Peyer's patch (tissue), 4 donors: ENCODE results near the gene C2CD4D. TPM values are rescaled to one million over a fixed set of nuclear protein-coding genes. Genes with fewer than 3 reads are reported as not detected.
A peak's percentile ranks its signal among the peaks of the same experiment; 100 is the strongest.

ENCODE experiments used
- DNase-seq, 3 donors: peaks; one replicate each; pipeline ENCODE4 v3.0.0-alpha.2; 2017 to 2019
- H3K27ac ChIP-seq, 4 donors: fragments of 200-600 bp; sonication (generic); one replicate each; pipeline ENCODE4 v1.5.1; 2016 to 2019
- H3K27me3 ChIP-seq, 2 donors: fragments of 200-600 bp; sonication (generic); one replicate each; pipeline ENCODE4 v1.5.1; 2019
- H3K36me3 ChIP-seq, 3 donors: fragments of 200-600 bp; sonication (generic); one replicate each; pipeline ENCODE4 v1.5.1; 2016 to 2019
- H3K4me1 ChIP-seq, 4 donors: fragments of 200-600 bp; sonication (generic); one replicate each; pipeline ENCODE4 v1.5.1; 2016 to 2019
- H3K4me3 ChIP-seq, 4 donors: fragments of 200-600 bp; sonication (generic); 1 replicate in 3 of 4; 2 replicates in 1 of 4; pipeline ENCODE4 v1.5.1; 2016 to 2019; ENCODE audit warnings: mild to moderate bottlenecking in 1 of 4
- H3K9me3 ChIP-seq, 4 donors: fragments of 200-600 bp; sonication (generic); one replicate each; pipeline ENCODE4 v1.5.1; 2016 to 2019; ENCODE audit warnings: mild to moderate bottlenecking in 1 of 4
- CTCF ChIP-seq, 6 experiments: fragments of 450-650 bp in 4 of 6; fragments of 200-600 bp in 2 of 6; sonication (generic) in 1 of 6; IDR thresholded peaks; one replicate each; pipeline ENCODE4 v1.5.1; 2017 to 2019; ENCODE audit warnings: antibody characterized with exemption in 6 of 6, mild to moderate bottlenecking in 3 of 6, moderate library complexity in 1 of 6
- POLR2A ChIP-seq, 2 donors: fragments of 450-650 bp; IDR thresholded peaks; one replicate each; pipeline ENCODE4 v1.5.1; 2017; ENCODE audit warnings: antibody characterized with exemption in 2 of 2, mild to moderate bottlenecking in 2 of 2, moderate library complexity in 2 of 2
- total RNA-seq, 4 donors: library from RNA; depleted of rRNA; stranded (reverse); fragments of >200 nt; gene quantifications; one replicate each; pipeline ENCODE4 v1.1.0, GENCODE V29; 2016

The C2CD4D gene
- total RNA-seq, 4 donors from 2014 or later: 0.54 TPM; not detected in 3

- H3K36me3 ChIP-seq: peaks cover 0 to 17% (median 0%) of the 10 kb centered on the region in 3 donors
- DNase-seq: peak in 1 of 3 donors; percentile 10
- no peak overlapping the region for H3K27ac ChIP-seq
- H3K4me3 ChIP-seq: no peak overlapping the region
- TF ChIP-seq CTCF (IDR thresholded peaks at IDR 0.05) (no peak), POLR2A (IDR thresholded peaks at IDR 0.05) (no peak)
- H3K27me3 ChIP-seq: no peaks in the 10 kb centered on the region
- no peaks in the 10 kb centered on the region for H3K4me1 ChIP-seq
- H3K9me3 ChIP-seq: no peaks in the 10 kb centered on the region
Measured at GRCh38 chr1:151809290-151809984, 30.2 kb downstream of the C2CD4D start.

- TF ChIP-seq CTCF (IDR thresholded peaks at IDR 0.05) (no peak), POLR2A (IDR thresholded peaks at IDR 0.05) (no peak)
- Histone ChIP-seq H3K4me1 (no peaks in the 10 kb centered on the region), H3K9me3 (no peaks in the 10 kb centered on the region), H3K27me3 (no peaks in the 10 kb centered on the region), H3K36me3 (peaks cover 0 to 10% (median 0%) of the 10 kb centered on the region in 3 donors), H3K4me3 (no peak overlapping the region), H3K27ac (no peak overlapping the region)
- no peak for DNase-seq
Measured at GRCh38 chr1:151807766-151808165, 31.9 kb downstream of the C2CD4D start.

- Histone ChIP-seq H3K27me3 (no peaks in the 10 kb centered on the region), H3K9me3 (no peaks in the 10 kb centered on the region), H3K27ac (no peak overlapping the region), H3K36me3 (peaks cover 0 to 10% (median 0%) of the 10 kb centered on the region in 3 donors), H3K4me1 (no peaks in the 10 kb centered on the region), H3K4me3 (no peak overlapping the region)
- peak in 1 of 3 donors; percentile 37 for DNase-seq
- TF ChIP-seq CTCF (IDR thresholded peaks at IDR 0.05) (no peak), POLR2A (IDR thresholded peaks at IDR 0.05) (no peak)
Measured at GRCh38 chr1:151807131-151807530, 32.5 kb downstream of the C2CD4D start.

DNA sequence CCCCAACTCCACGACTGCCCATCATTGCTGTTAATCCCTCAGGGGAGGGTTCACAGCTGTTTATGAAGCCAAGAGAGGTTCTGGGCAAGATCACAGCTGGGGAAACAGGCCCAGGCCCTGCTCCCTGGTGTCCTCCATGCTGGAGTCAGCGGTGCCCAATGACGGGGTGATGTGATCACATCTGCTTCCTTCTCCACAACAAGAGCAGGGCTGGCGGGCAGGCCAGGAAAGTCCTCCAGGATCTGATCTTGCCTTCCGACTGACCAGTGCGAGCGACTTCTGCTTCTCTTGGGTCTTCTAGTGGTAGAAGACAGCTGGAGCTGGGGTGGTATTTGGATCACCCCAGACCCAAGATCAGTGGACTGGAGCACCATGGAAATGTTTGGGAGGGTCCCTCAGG is 33.5 kb downstream of the C2CD4D start:
- TF ChIP-seq CTCF (IDR thresholded peaks at IDR 0.05): no peak
- TF ChIP-seq POLR2A (IDR thresholded peaks at IDR 0.05): no peak
- no peak overlapping the region for H3K27ac ChIP-seq
- H3K27me3 ChIP-seq: no peaks in the 10 kb centered on the region
- DNase-seq: peak in 1 of 3 donors; percentile 36
- H3K4me1 ChIP-seq: no peaks in the 10 kb centered on the region
- H3K9me3 ChIP-seq: no peaks in the 10 kb centered on the region
- peaks cover 0 to 10% (median 0%) of the 10 kb centered on the region in 3 donors for H3K36me3 ChIP-seq
- no peak overlapping the region for H3K4me3 ChIP-seq

- TF ChIP-seq POLR2A (IDR thresholded peaks at IDR 0.05): no peak
- no peak for TF ChIP-seq CTCF (IDR thresholded peaks at IDR 0.05)
- Histone ChIP-seq H3K4me1 (no peaks in the 10 kb centered on the region), H3K27me3 (no peaks in the 10 kb centered on the region), H3K27ac (no peak within 1 kb of the TSS), H3K9me3 (no peaks in the 10 kb centered on the region), H3K4me3 (no peak within 1 kb of the TSS), H3K36me3 (peaks cover 0 to 10% (median 0%) of the 10 kb centered on the region in 3 donors)
- peak in 1 of 3 donors; percentile 34 for DNase-seq
Measured at GRCh38 chr1:151805066-151805820, 34.4 kb downstream of the C2CD4D start, which contains the start of gene LINGO4. TSS of gene LINGO4 (minus strand) at chr1:151805419. CDS start at chr1:151802704, 2,715 bp downstream.
